Stimulated activated CD8-positive, alpha-beta memory T cell treated with anti-CD3 and anti-CD28 coated beads, Interleukin-7, amount 100 ng/mL, for 1 hour (primary cell): Measurements from ENCODE around the gene PPHLN1.

Experiments
- DNase-seq, 2 donors: peaks; one replicate each; pipeline ENCODE4 v3.0.0-alpha.2; 2020; ENCODE audit warnings: low read depth in 2 of 2

PPHLN1 gene

GRCh38 chr12:42442311-42442759 is 116.4 kb downstream of the PPHLN1 start:
- no peak for DNase-seq

DNA sequence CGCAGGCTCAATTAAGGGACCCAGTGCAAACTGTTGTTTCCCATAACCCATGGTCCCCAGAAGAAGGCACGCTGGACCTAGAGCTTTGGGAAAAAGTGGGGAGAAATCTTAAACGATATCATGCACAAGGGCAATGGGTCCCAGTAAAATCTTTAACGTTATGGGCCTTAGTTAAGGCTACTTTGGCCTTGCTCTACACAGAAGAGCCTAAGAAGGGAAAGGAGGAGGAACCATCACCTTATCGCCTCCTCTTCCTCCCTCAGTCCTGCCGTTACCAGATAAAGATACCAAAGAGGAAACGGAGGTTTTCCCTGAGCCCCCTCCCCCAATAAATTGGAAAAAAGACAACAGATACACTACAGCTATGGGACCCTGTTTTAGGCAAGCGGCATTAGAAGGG is 116.9 kb downstream of the PPHLN1 start:
- no peak for DNase-seq

DNA sequence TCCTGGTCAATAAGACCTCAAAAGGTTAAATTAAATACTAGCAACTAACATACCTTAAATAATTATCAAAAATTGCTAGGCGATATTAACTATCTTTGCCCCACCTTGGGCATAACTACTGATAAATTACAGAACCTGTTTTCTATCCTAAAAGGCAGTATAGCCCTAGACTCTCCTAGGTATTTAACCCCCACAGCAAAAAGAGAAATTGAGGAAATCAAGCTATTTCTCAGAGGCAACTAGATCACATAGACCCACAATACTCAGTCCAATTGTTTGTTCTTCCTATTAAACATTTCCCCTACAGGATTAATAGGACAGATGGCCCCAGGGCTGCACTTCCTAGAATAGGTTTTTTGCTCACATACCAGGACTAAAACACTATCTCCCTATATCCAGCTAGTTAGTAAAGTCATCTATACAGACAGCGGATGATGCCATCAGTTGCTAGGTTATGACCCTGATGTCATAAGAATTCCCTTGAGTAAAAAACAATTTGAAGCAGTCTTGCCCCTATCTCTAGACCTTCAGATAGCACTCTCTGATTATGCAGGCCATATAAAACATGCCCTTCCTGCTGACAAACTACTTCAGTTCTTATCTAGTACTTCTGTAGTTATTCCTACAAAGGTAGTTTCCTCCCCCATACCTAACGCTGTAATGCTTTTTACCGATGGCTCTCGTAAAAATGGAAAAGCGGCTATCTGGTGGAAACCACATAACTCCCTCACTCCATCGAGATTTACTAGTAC is 118.4 kb downstream of the PPHLN1 start:
- DNase-seq = no peak

DNA sequence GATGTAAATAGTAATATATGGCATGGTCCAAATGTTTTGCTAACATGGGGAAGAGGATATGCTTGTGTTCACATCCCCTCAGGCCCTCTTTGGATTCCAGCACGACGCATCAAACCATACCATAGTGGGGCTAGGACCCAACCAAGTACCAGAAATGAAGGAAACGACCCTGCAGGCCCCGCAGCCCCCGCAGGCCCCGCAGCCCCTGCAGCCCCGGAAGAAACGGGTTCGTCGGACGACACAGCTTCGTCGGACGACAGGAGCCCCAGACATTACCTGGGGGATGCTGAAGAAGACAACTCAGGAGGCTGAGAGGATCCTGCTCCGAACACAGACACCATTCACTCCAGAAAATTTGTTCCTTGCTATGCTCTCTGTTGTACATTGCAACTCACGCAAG is 119.9 kb downstream of the PPHLN1 start:
- DNase-seq = no peak

DNA sequence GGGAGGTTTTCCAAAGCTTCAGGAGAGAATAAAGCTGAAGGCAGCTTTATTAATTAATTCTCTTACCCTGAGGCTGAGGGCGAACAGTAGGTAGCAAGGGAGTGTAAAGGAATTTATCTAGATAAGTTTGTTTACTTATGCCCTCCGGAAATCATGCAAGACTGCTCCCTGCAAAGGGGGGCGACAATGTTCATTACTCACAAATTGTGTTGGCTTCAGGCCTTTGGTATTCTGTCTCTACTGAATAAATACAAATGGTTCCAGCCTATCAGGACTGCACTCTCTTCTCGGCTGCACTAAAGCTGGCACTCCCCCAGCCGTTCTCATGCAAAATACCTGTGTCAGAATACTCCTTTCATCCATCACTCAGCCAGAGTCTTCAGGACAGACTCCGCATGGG is 120.8 kb downstream of the PPHLN1 start:
- no peak for DNase-seq

DNA sequence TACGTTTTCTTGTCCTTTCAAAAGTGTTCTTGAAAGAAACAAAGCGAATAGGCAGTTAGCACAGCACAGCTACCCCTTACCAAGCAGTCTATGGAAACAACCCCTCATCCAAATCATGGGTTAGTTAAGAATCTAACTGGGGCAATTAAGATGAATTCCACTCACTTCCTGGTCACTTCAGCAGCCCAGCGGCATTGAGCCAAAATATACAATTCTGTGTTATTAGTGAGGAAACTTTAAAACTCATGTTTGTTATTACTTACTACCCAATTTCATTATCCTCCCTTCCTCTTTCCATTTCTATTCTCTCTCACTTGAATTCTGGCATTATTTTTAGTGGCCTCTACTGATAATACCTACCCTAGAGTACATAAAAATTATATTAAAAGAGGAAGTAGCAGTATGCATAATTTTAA is 121.4 kb downstream of the PPHLN1 start:
- no peak for DNase-seq

DNA sequence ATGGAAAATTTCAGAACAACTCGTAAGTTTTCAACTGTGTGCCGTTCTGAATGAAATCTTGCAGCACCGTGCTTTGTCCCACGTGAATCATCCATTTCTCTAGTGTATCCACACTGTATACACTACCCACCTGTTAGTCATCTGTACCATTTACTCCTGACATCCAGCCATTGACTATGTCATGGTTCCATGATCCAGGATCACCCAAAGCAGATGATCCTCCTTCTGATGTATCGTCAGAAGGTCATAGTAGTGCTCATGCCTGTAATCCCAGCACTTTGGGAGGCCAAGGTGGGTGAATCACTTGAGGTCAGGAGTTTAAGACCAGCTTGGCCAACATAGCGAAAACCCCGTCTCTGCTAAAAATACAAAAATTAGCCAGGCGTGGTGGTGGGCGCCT is 122.9 kb downstream of the PPHLN1 start:
- DNase-seq = no peak

GRCh38 chr12:42450248-42450647 is 124.3 kb downstream of the PPHLN1 start:
- DNase-seq = no peak

DNA sequence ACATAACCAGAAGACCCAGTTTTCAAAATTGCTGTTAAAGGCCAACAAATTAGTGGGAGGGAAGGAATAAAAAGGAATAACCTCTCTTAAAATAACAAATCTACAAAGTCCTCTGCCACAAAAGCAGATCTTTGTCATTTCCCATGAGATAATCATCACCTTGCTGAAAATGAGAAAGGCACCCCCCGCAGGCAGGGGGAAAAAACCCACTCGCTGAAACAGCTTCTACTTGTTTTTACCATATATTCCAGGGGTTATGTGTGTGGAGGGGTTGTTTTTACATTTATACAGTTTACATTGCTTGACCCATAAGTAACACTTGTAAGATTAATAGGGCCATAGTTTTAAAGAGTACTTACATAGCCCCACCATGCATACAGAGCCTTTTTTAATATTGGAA is 132.6 kb downstream of the PPHLN1 start:
- no peak for DNase-seq

DNA sequence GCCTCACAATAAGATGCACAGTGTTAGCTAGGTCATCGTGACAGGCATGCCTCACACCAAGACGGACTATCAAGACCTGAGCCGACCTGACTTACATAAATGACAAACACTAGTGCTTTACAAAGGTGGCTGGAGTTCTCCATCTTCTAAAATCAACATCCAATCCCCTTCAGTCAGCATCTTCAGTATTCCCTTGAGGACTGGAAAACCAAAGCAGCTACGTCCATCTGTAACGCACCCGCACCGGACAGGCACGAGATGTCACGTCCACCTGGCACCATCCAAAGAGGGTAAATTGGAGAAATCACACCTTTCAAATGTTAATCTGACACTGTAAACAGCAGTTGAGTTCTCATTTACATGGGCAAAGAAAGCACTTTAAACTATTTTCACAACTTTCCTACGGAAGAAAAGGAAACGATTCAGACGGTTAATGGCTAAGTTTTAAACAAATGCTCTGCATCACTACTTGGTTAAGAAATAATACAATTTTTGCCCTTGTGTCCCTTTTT is 133.4 kb downstream of the PPHLN1 start:
- DNase-seq = no peak

DNA sequence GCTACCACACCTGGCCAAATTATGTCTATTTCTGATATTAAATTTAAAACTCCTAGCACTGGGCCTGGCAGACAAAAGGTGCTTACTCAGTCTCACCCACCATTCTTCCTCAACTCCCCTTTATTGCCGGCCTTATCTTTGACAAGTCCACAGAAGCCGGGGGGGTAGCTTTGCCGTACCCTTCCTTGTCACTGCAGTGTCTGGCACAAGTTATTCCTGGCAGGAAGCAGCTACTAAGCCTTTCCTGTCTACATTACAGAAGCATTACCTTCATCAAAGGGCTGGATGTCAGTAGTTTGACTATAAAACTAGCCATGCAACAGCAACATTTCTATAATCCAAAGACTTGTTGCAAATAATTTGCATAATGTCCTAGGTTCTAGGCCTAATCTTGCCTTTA is 136.5 kb downstream of the PPHLN1 start:
- DNase-seq = no peak

DNA sequence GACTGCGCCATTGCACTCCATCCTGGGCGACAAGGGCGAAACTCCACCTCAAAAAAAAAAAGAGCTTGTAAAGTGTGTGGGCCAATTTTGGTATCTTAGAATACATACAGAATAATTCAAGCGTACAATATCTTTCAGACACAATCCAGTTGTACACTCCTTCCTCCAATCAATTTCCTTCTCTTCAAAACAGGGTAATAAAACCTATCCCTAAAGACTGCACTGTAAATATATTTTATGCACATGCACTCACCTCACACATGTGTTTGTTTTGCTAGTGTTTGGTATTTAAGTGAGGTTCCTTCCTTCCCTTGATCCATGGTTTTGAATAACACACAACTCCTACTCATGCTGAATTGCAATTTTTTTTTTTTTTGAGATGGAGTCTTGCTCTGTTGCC is 137.7 kb downstream of the PPHLN1 start:
- no peak for DNase-seq

DNA sequence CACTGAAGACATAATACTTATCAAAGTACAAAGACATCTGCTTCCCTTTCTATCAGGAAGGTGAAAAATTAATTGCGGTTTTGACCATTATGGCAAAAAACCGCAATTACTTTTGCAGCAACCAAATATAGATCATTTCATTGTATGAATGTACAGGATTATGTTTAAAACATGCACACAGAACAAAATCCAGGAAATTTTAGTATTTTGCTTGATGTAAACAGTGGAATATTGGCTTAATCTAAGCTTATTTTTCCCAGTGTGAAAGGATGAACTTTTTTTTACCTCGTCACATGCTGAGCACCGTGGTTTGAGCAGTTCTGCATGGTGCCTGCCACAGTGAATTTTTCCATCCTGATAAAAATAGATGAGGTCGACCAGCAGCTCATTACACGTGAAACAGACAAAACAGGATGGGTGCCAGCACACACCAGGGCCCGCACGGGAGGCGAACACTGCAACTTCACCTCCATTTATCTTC is 142.4 kb downstream of the PPHLN1 start:
- no peak for DNase-seq

GRCh38 chr12:42468921-42469320 is 143.0 kb downstream of the PPHLN1 start:
- DNase-seq = no peak

DNA sequence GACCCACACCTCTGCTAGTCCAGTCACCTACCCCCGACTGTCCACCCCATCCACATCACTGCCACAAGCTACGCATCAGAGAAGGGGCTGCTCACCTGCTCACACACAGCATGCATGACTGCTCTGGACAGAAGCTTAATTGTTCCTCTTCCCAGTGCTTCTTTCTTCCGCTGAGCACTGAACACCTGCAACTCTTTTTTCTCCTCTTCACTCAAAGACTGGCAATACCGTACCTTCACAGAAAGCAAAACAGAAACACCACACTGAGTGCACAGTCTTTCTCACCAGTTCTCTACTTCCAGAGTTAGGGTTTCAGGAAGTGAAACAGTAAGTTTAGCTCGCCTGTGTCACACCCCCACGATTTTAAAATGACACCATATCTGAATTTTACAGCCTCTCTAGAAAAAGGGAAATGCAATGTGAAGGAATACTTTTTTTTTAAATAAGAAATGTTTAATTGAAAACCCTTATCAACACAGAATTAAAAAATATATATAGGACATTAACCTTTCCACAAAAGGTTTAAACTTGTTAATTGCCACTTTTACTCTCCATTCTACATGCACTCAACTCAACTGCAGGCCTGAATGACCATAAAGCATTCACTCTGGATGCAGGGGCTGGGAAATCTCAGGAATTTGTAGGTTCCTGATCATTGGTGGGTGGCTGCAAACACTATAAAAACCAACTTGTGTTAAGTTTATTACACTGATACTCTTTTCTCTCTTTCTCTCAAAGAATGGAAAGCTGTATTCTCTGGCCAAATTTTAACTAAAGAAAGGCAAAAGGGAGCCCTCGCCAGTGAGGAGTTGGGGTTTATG is 143.6 kb downstream of the PPHLN1 start:
- no peak for DNase-seq

- no peak for DNase-seq
Observed at GRCh38 chr12:42472376-42472775, 146.4 kb downstream of the PPHLN1 start.

- DNase-seq = no peak
Observed at GRCh38 chr12:42473130-42473529, 147.2 kb downstream of the PPHLN1 start.

- DNase-seq = no peak
Observed at GRCh38 chr12:42473561-42473960, 147.6 kb downstream of the PPHLN1 start.

- DNase-seq = no peak
Observed at GRCh38 chr12:42474391-42474790, 148.4 kb downstream of the PPHLN1 start.

- DNase-seq = no peak
Observed at GRCh38 chr12:42475106-42475505, 149.1 kb downstream of the PPHLN1 start.

DNA sequence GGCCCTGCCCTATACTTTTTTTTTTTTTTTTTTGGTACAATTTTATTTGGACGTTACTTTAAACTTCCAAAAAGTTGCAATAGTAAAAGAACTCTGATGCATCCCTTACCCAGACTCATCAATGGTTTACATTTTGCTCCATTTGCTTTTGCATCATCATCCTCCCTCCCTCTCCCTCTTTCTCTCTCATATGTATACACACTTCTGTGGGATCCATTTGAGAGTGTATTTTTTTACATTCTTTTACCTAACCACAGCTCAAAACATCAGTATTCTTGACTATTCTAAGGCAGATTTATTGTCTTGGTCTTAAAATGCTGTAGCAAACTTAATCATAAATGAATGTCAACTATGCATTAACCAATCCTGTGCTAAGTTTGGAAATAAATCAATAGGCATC is 152.0 kb downstream of the PPHLN1 start:
- DNase-seq = no peak

DNA sequence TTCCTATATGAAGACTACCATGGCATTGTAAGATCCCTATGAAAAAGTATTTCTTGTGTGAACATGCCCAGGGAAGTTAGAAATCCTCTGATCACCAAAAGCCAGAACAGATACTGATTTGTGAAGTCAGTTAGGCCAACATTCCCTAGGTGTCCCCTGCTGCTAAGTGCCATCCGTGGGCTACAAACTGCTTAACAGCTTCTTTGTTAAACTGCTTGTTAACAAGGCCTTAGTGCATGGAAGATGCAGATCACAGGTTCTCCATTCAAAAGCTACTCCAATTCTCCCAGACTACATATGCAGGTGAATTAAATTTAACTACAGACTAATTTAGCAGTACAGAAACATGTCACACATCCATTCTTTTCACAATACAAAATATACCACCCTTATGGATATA is 155.4 kb downstream of the PPHLN1 start:
- no peak for DNase-seq
